ENCODE results near the gene G6PC2.
"Not testable (repeated sequence)": the region's sequence is repeated elsewhere in the genome, so short reads cannot be mapped to it uniquely, and the experiment has no call there.

G6PC2 gene

DNA sequence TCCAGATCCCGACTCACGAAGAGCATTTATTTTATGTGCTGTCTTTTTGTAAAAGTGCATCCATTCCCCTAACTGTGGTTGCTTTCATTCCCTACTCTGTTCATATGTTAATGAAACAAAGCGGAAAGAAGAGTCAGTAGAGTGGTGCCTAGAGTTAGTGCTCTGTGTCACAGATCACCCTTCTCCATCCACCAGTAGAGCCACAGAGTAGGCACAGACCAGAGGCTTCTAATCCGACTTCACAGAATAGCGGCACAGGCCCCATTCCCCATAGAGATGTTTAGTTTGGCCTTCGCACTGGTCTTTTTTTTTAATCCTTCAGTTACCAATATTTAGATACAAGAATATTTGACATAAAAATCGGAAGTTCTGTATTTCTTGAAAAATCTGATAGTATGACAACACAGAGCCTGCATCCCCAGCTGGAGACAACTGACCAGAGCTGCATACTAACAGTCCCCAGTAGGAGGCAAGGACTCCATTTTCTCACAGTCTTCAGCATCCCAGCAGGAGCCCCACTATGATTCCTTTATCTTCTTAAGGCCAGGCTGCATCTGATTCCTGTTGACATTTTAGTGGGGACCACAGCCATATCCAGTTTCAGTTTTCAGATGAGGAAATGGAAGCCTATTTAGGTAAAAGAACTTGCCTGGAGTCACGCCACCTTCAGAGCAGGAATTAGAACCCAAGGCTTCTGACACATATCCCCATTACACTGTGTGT is 7.0 kb downstream of the G6PC2 start:
- no peak for DNase-seq

- no peak for DNase-seq
These were observed 9.2 kb downstream of the G6PC2 start for GRCh38 chr2:168910330-168910729.

DNA sequence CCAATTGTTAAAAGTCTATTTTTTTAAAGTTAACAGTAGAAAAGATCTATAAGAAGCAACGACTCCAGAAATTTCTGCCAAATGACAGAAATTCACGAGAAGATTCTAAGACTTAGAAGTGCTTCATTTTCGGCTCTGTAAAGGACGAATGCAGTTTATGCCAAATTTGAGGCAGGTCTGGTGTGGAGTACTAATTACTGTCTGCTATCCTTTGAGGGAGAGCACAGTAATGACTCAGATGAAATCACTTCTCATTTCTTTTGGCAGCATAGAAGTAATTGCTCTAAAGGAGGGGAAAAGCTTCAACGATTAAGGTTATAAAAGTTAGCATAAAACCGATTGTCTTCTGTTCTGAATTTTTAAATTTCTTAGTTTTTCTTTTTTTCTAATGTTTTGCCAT is 11.4 kb downstream of the G6PC2 start:
- DNase-seq = no peak

DNA sequence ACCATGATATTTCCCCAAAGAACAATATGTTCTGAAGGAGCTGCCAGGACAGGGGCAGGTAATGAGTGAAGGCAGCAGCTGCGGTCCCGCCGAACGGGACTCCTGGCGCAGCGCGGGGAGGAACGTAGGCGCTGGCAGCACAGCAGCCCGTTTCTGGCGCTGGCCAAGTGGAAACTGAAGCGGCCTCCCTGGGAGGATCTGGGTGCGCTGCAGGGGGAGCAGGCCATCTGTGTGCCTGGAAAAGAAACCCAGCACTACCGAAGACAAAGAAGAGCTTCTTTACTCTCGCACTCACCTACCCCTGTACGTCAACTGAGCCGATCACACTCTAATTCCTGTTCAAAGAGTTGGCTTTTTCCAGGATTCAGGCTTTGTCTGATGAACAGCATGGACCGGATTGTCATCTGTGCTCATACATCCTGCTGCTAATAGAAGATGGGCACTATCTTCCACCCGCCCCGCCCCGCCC is 11.8 kb downstream of the G6PC2 start:
- DNase-seq = no peak

DNA sequence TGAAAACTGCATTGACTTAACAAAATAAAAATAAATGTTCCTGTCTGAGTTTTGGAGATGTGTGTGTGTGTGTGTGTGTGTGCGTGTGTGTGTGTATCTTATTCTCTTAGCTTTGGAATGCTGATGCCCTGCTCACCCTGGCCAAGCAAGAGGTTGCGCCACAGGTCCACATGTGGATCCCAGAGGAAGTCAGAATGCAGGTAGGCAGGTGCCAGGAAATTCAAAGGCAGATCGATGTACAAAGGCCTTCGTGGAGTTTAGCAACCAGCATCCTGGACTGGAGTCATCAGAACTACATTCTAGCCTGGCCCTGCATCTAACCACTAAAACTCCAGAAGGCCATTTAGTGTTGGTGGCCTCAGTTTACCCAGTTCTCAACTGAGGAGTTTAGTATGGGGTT is 12.4 kb downstream of the G6PC2 start:
- DNase-seq = no peak

GRCh38 chr2:168915441-168916330 is 14.6 kb downstream of the G6PC2 start:
- no peak for DNase-seq

DNA sequence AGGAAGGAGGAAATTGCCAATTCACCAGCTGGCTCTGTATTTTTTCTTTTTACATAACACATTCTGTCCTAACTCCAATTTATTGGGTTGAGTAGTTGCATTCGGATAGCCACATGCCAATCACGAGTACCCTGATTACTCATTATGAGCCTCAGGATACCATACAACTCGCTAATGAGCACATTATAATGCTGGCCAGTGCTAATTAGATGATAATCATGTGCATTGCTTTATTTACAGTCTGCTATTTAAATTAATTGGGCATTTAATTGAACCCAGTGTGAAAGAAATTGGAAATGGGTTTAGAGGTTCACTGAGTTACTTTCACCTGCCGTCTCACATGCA is 15.2 kb downstream of the G6PC2 start:
- no peak for DNase-seq

DNA sequence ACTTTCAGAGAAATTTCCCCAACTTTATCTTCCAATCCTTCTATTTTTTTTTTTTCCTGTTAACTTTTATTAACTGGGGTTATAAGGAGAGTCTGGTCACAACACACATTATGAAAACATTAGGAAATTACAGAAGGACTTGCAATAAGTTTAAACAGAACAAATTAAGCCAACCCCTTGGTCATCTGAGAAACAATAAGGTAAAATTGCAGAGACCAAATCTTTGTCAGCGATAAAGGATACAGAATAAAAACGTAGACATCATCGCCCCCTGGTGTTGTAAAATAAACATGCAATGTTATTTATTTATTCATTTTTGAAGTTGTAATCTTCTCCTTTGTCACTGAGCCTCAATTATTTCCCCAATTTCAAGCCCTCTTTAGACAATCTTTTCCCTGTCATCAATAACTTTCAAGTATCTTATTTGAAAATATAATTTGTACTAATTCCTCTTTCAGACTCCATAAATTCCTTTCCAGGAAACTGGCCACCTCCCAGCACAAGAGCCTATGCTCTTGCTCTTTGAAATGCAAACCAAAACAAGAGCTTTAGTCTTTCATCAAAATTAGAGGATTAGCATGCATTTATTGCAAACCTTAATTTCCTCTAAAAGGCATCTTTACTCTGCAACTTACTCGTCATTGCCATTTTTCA is 19.5 kb downstream of the G6PC2 start:
- no peak for DNase-seq

DNA sequence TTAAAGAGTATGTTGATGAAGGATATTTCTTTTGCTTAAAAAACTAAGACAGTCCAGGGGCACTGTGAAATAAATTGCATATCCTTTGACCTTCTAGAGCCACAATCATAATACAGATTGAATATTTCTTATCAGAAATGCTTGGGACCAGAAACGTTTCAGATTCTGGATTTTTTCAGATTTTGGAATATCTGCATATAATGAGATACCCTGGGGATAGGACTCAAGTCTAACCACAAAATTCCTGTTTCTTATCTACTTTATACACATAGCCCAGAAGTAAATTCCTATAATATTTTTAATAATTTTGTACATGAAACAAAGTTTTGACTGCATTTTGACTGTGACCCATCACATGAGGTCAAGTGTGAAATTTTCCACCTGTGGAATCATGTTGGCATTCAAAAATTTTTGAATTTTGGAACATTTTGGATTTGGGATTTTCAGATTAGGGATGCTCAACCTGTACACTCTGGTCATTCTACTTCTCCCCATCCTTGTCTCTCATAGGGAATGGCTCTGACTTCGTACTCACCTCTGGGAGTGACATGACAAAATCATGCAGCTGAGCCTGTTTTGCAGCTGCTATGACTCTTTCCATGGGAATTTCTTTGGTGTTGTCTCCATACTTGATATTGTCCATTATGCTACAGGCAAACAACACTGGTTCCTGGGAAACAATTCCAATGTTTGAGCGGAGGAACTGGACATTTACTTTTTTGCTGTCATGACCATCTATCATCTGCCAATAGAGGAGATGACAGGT is 25.7 kb downstream of the G6PC2 start:
- DNase-seq = no peak

GRCh38 chr2:168928113-168928831 is 27.2 kb downstream of the G6PC2 start:
- DNase-seq = no peak

- DNase-seq = no peak
These were observed 27.9 kb downstream of the G6PC2 start for GRCh38 chr2:168929031-168929430.

- no peak for DNase-seq
These were observed 29.2 kb downstream of the G6PC2 start for GRCh38 chr2:168930242-168930641.

DNA sequence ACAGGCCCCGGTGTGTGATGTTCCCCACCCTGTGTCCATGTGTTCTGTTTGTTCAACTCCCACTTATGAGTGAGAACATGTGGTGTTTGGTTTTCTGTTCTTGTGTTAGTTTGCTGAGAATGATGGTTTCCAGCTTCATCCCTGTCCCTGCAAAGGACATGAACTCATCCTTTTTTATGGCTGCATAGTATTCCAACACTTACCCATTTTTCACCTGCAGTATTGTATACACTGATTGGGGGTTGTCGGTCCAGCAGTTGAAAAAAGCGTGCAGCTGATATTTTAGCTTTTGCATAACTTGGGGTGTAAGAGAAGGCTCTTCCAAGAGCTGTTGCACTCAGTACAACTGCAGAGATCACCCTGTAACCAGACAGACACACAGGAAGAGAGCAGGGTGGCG is 31.1 kb downstream of the G6PC2 start:
- not testable (repeated sequence) for DNase-seq

DNA sequence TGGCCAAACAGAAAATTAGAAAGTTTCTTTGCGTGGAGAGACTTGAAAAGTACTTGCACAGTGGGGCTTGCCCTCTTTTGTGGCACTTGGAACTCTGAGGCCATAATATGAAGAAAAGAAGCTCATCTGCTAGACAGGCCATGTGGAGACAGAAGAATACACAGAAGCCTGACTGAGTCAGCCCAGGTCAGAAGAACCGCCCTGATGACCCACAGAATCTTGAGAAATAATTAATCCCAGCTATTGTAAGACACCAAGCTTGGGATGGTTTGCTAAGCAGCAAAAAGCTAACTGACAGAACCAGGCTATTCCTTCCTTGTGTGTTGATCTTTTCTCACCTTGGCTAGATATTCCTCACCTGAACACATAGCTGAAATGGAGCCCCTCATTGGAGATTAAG is 33.7 kb downstream of the G6PC2 start:
- DNase-seq = no peak

- DNase-seq = no peak
These were observed 34.9 kb downstream of the G6PC2 start for GRCh38 chr2:168935810-168936581.

GRCh38 chr2:168939061-168939460 is 38.0 kb downstream of the G6PC2 start:
- DNase-seq = no peak

DNA sequence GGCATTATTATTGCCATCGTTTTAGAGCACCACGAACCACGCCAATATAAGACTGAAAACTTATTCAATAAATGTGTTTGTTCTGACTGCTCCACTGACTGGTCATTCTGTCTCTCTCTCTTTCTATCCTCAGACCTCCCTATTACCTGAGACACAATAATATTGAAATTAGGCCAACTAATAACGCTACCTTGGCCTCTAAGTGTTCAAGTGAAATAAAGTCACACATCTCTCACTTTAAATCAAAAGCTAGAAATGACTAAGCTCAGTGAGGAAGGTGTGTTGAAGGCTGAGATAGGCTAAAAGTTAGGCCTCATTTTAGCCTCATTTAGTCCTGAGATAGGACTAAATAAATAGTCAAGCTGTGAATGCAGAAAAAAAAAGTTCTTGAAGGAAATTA is 38.8 kb downstream of the G6PC2 start:
- DNase-seq = no peak

DNA sequence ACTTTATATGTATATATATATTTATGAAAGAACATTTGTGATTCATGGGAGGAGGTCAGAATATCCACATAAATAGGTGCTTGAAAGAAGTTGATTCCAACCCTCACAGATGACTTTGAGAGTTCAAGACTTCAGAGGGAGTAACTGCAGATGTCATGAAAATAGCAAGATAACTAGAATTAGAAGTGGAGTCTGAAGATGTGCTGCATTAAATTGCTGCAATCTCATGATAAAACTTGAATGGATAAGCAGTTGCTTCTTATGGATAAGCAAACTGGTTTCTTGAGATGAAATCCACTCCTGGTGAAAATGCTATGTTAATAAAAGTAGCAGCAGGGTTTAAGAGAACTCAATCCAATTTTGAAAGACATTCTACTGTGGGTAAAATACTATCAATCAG is 40.2 kb downstream of the G6PC2 start:
- no peak for DNase-seq

DNA sequence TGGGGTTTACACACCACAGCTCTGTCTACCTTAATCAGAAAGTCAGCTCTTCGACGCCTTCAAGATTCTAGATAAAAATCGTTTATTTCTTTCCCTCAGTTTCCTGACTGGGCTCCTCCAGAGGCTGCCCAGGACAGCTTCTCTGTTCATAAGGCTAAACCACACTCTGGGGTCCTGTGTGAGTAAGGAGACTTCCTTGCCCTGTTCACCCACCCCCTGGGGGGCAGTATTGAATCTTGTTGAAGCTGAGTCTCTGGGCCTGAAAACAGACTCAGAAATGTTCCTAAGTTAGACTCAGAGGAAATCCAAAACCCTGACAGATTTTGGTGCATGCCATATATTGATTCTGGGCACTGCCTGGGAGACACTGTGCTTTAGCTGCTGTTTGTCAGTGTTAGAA is 43.0 kb downstream of the G6PC2 start:
- DNase-seq = no peak

GRCh38 chr2:168945508-168945907 is 44.4 kb downstream of the G6PC2 start:
- DNase-seq = no peak

DNA sequence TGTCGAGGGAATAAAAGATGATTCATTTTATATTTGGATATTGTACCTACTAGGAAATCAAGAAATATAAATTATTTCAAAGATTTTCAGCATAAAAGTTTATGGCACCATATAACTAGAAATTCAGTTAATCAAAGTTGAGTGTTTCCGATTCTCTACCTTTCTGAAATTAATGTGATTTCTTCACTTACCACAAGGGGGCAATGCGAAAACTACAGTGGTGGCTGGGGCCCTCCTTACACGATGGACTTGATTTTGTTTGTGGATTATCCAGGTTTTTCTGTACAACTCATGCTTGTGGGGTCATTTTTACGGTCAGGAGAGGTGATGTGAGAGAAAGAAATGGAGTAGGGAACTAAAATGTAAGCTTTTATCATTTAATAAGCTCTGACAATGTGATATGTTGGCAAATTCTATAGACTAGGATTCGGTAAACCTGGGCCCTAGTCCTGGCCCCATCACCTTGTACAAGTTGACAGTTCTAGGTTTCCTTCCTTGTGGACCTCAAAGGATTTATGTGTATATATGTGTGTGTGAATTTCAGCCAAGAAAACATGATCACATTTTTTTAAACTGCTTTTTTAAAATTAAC is 47.6 kb downstream of the G6PC2 start:
- DNase-seq = no peak
